Measurements from ENCODE around the gene CCDC97.
"Not testable (repeated sequence)": the region's sequence is repeated elsewhere in the genome, so short reads cannot be mapped to it uniquely, and the experiment has no call there.

CCDC97 gene

GRCh38 chr19:41341669-41342490, 31.9 kb downstream of the CCDC97 start:
- DNase-seq: no peak

GRCh38 chr19:41344162-41344561, 34.2 kb downstream of the CCDC97 start:
- DNase-seq: no peak

- DNase-seq: not testable (repeated sequence)
Measured at GRCh38 chr19:41346916-41347315, 36.9 kb downstream of the CCDC97 start.

GRCh38 chr19:41350735-41351338, 40.9 kb downstream of the CCDC97 start:
- DNase-seq: no peak

- DNase-seq: peak; percentile 62
Measured at GRCh38 chr19:41351339-41352245, 41.6 kb downstream of the CCDC97 start.

GRCh38 chr19:41352279-41352608, 42.3 kb downstream of the CCDC97 start:
- DNase-seq: no peak

- DNase-seq: peak; percentile 14
Measured at GRCh38 chr19:41352609-41353465, 42.9 kb downstream of the CCDC97 start.

GRCh38 chr19:41353466-41354342, 43.7 kb downstream of the CCDC97 start, which contains the start of gene TGFB1:
TSS of gene TGFB1 (minus strand) at chr19:41353922. CDS start at chr19:41353044, 878 bp downstream.
- DNase-seq: peak; percentile 66

GRCh38 chr19:41354343-41354953, 44.5 kb downstream of the CCDC97 start:
- DNase-seq: no peak

- DNase-seq: no peak
Measured at GRCh38 chr19:41355035-41355434, 45.1 kb downstream of the CCDC97 start.

- DNase-seq: no peak
Measured at GRCh38 chr19:41355802-41356201, 45.8 kb downstream of the CCDC97 start.

- DNase-seq: no peak
Measured at GRCh38 chr19:41356984-41357739, 47.2 kb downstream of the CCDC97 start.

- no peak for DNase-seq
Measured at GRCh38 chr19:41357746-41358145, 47.8 kb downstream of the CCDC97 start.

- no peak for DNase-seq
Measured at GRCh38 chr19:41359741-41360140, 49.8 kb downstream of the CCDC97 start.

- no peak for DNase-seq
Measured at GRCh38 chr19:41362143-41362847, 52.3 kb downstream of the CCDC97 start.

- DNase-seq: no peak
Measured at GRCh38 chr19:41363371-41363752, 53.4 kb downstream of the CCDC97 start.

- DNase-seq: peak; percentile 95
Measured at GRCh38 chr19:41363753-41364523, 54.0 kb downstream of the CCDC97 start, which contains the start of gene B9D2. TSS of gene B9D2 (minus strand) at chr19:41364149. CDS start at chr19:41363519, 630 bp downstream.

Measured in GOT3 (cell line).